Middle frontal gyrus (tissue), 1 donor: Measurements from ENCODE around the gene IL17RE.
"Not testable (repeated sequence)": the region's sequence is repeated elsewhere in the genome, so short reads cannot be mapped to it uniquely, and the experiment has no call there.

Source experiments
- DNase-seq: peaks from one replicate; pipeline ENCODE4 v3.0.0-alpha.2; 2015; ENCODE audit warnings: low spot score; ENCODE audit errors: extremely low spot score

Gene IL17RE, protein sequence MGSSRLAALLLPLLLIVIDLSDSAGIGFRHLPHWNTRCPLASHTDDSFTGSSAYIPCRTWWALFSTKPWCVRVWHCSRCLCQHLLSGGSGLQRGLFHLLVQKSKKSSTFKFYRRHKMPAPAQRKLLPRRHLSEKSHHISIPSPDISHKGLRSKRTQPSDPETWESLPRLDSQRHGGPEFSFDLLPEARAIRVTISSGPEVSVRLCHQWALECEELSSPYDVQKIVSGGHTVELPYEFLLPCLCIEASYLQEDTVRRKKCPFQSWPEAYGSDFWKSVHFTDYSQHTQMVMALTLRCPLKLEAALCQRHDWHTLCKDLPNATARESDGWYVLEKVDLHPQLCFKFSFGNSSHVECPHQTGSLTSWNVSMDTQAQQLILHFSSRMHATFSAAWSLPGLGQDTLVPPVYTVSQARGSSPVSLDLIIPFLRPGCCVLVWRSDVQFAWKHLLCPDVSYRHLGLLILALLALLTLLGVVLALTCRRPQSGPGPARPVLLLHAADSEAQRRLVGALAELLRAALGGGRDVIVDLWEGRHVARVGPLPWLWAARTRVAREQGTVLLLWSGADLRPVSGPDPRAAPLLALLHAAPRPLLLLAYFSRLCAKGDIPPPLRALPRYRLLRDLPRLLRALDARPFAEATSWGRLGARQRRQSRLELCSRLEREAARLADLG

GRCh38 chr3:9902372-9903237 lies at the start of gene IL17RE:
IL17RE (plus strand) TSS chr3:9902848; CDS start chr3:9902933, 85 bp downstream.
- no peak for DNase-seq

- DNase-seq, result not testable (repeated sequence)
Measured at GRCh38 chr3:9854291-9854940, 48.2 kb upstream of the IL17RE start.

DNA sequence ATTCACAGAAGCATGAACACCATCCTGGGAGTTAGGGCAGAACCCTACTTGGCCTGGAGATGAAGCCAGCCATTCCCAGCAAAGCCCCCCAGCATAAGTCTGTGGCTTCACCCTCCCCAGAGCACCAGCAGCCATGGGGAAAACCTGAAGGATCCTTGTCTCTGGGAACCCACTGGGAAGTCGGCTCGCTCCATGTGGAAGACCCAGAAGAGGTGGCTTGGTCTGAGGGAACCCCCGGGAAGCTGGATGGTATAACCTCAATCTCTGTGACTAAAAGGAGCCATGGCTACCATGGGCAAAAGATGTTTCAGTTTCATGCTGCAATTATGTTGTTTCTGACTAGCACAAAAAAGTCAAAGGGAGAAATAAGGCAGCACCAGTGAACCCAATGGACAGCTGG lies 47.1 kb upstream of the IL17RE start:
- no peak for DNase-seq

GRCh38 chr3:9859530-9860025 lies 43.1 kb upstream of the IL17RE start:
- DNase-seq, result no peak

GRCh38 chr3:9861201-9861600 lies 41.4 kb upstream of the IL17RE start:
- DNase-seq, result no peak

DNA sequence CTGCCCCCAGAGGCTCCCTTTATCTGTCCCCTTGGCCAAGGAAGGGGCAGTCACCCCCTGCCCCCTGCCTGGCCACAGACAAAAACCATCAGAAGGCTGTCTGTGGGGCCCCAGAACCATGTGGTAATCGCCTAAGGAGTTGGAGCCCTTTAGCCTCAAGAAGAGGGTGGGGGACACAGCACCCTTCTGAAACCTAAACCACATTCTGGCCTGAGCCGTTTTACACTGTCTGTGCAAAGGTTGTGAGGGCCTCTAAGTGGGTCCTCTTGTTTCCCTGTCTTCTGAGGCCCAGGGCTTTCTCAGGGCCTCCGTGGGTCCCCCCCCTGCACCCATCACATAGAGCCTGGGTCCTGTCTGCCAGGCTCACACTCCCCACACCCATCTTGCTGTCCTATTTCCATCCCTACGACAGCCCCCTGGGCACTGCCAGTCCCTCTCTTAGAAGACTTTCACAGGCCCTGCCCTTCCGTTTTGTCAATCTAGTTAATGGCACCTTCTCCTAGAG lies 41.0 kb upstream of the IL17RE start:
- DNase-seq, result no peak

- no peak for DNase-seq
Measured at GRCh38 chr3:9862391-9863057, 40.1 kb upstream of the IL17RE start.

- DNase-seq, result no peak
Measured at GRCh38 chr3:9863058-9863772, 39.4 kb upstream of the IL17RE start.

GRCh38 chr3:9864200-9864927 lies 38.3 kb upstream of the IL17RE start:
- DNase-seq, result peak; percentile 14

- not testable (repeated sequence) for DNase-seq
Measured at GRCh38 chr3:9865125-9865637, 37.5 kb upstream of the IL17RE start.

- DNase-seq, result no peak
Measured at GRCh38 chr3:9866639-9867038, 36.0 kb upstream of the IL17RE start.

DNA sequence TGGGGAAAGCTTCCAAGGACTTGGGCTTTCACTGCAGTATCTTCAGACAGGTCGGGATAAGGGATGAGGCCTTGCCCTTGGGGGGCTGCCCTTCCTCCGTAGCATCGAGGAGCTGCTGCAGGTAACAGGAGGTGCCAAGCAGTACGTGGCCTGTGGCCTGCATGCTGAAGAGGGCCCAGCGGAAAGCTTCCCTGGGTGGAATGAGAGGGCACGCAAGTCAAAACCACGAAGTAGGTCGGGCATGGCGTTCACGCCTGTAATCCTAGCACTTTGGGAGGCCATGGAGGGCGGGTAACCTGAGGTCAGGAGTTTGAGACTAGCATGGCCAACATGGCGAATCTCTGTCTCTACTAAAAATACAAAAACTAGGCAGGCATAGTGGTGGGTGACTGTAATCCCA lies 35.5 kb upstream of the IL17RE start:
- no peak for DNase-seq

DNA sequence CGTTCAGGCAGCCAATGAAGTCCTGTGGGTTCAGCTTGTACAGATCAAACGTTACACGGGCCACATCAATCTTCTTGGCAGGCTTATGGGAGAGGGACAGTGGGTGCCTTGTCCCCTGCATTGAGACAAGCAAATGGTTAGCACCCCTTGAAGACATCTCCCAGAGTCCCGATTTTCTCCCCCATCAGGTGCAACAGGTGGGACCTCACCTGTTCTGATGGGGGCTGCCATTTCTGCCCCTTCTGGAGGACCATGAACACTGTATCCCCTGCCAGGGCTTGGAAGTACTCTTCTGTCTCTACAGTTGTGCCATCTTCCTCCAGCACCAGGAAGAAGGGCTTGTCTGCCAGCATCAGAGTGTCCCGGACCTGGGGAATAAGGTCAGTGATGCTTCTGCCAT lies 32.7 kb upstream of the IL17RE start:
- no peak for DNase-seq

DNA sequence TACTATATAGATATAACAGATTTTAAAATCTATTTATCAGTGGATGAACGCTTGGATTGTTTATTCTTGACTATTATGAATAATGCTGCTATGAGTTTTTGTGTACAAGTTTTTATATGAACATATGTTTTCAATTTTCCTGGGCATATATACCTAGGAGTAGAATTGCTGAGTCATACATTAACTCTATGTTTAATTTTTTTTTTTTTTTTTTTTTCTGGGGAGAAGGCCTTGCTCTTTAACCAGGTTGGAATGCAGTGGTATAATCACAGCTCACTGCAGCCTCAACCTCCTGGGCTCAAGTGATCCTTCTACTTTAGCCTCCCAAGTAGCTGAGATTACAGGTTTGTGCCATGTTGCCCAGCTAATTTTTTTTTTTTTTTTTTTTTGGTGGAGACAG lies 31.7 kb upstream of the IL17RE start:
- DNase-seq, result no peak

DNA sequence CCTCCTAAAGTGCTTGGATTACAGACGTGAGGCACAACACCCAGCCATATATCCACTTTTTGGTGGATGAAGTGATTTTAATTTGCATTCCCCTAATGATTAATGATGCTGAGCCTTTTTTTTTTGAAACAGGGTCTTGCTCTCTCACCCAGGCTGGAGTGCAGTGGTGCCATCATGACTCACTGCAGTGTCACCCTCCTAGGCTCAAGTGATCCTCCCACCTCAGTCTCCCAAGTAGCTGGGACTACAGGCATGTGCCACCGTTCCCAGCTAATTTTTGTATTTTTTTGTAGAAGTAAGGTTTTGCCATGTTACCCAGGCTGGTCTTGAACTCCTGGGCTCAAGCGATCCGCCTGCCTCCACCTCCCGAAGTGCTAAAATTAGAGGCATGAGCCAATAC lies 30.6 kb upstream of the IL17RE start:
- not testable (repeated sequence) for DNase-seq

- no peak for DNase-seq
Measured at GRCh38 chr3:9875448-9875847, 27.2 kb upstream of the IL17RE start.

- DNase-seq, result not testable (repeated sequence)
Measured at GRCh38 chr3:9876255-9876654, 26.4 kb upstream of the IL17RE start.

DNA sequence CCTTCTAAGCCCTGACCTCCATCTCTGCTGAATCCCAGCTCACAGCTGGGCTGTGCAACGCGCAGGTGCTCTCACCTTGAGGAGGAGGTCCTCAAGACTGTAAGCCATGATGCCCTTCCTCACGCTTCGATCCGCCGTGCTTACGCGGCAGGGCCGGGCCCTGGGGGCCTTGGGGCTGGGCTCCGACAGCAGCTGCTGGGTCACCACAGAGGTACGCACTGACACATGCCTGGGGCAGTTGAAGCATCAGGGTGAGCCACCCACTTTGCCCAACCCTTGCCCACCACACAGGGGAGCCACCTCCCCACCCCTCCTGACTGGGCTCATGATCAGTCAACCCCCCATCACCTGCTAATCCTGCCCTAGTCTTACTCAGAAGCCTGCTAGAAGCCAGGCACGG lies 25.7 kb upstream of the IL17RE start:
- no peak for DNase-seq

DNA sequence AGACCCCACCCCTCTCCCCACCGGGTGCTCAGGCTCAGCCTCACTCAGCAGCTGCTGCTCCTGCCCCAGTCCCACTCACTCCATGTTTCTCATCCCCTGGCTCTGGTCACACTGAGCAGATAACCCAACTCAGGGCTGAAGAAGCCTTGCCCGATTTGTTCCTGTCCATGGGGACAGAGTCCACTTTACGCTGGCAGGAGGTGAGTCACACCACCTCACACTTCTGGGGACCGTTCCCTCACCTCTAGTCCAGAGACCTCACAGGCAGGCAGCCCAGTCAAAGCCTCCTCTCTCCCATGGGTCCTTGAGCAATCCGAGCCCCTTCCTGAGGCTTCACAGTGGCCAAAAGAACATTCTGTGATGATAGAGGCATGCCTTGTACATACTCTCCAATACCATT lies 23.9 kb upstream of the IL17RE start:
- DNase-seq, result no peak
